Measurements from ENCODE around the gene SFPQ.
A peak's percentile ranks its signal among the peaks of the same experiment; 100 is the strongest.
"Not testable (repeated sequence)": the region's sequence is repeated elsewhere in the genome, so short reads cannot be mapped to it uniquely, and the experiment has no call there.

Gene SFPQ, protein sequence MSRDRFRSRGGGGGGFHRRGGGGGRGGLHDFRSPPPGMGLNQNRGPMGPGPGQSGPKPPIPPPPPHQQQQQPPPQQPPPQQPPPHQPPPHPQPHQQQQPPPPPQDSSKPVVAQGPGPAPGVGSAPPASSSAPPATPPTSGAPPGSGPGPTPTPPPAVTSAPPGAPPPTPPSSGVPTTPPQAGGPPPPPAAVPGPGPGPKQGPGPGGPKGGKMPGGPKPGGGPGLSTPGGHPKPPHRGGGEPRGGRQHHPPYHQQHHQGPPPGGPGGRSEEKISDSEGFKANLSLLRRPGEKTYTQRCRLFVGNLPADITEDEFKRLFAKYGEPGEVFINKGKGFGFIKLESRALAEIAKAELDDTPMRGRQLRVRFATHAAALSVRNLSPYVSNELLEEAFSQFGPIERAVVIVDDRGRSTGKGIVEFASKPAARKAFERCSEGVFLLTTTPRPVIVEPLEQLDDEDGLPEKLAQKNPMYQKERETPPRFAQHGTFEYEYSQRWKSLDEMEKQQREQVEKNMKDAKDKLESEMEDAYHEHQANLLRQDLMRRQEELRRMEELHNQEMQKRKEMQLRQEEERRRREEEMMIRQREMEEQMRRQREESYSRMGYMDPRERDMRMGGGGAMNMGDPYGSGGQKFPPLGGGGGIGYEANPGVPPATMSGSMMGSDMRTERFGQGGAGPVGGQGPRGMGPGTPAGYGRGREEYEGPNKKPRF

DNA sequence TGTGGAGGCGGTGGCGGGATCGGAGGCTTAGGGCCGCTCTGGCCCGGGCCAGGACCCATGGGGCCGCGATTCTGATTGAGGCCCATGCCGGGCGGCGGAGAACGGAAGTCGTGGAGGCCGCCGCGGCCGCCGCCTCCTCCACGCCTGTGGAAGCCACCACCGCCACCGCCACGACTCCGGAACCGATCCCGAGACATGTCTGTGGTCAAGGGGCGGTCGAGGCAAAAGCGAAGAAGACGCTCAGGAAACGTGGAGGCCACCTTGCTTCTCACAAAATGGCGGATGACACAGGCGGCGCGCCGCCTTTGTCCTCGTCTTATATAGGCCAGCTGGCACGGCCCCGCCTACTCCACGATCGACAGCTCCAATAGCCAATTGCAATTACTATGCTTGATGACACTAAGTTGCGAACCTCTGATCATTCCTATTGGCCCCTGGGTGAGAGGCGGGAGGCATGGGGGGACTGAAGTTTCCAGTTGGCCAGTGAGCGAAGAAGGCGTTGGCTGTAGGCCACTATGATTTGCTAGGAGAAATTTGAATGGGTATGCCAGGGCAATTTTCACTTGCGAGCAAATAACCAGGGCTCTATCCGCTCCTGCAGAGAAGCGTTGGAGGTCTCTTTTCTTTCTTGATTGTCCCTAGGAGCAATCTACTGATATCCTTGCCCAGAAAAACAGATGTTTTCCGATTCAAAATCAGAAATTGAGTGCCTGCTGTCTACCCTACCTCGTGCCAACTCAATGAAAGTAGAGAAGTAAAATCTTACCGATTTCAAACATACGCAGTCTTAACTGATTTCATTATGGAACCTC lies at the start of gene SFPQ:
SFPQ (minus strand) TSS at position 293 of the 812 bp plus-strand sequence; CDS start at position 197, 96 bp downstream.
- peaks cover 47% of the 10 kb centered on the region for H3K36me3 ChIP-seq (ENCODE audit: insufficient read depth, low read length)
- H2AFZ ChIP-seq (ENCODE audit: low read length), result peak within 1 kb of the TSS; percentile 49; the same call in 1 of the 2 replicates
- H3K4me2 ChIP-seq (ENCODE audit: low read length), result peak within 1 kb of the TSS; percentile 96
- peaks cover 45% of the 10 kb centered on the region for H3K79me2 ChIP-seq (ENCODE audit: insufficient read depth, low read length)
- peaks cover 37% of the 10 kb centered on the region for H3K4me1 ChIP-seq (ENCODE audit: insufficient read depth, low read length, severe bottlenecking)
- no peaks in the 10 kb centered on the region for H3K9me2 ChIP-seq (ENCODE audit: low read depth, low read length)
- peak within 1 kb of the TSS; percentile 100 for H3K9ac ChIP-seq (ENCODE audit: low read length)
- peaks cover 6% of the 10 kb centered on the region; the same call in 1 of the 2 replicates for H4K20me1 ChIP-seq (ENCODE audit: insufficient read depth, low read length)
- H3K4me3 ChIP-seq (ENCODE audit: low read depth, low read length, poor library complexity, severe bottlenecking), result peak within 1 kb of the TSS; percentile 99
- TF ChIP-seq, protein P1, sequence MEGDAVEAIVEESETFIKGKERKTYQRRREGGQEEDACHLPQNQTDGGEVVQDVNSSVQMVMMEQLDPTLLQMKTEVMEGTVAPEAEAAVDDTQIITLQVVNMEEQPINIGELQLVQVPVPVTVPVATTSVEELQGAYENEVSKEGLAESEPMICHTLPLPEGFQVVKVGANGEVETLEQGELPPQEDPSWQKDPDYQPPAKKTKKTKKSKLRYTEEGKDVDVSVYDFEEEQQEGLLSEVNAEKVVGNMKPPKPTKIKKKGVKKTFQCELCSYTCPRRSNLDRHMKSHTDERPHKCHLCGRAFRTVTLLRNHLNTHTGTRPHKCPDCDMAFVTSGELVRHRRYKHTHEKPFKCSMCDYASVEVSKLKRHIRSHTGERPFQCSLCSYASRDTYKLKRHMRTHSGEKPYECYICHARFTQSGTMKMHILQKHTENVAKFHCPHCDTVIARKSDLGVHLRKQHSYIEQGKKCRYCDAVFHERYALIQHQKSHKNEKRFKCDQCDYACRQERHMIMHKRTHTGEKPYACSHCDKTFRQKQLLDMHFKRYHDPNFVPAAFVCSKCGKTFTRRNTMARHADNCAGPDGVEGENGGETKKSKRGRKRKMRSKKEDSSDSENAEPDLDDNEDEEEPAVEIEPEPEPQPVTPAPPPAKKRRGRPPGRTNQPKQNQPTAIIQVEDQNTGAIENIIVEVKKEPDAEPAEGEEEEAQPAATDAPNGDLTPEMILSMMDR (IDR thresholded peaks at IDR 0.05; ENCODE audit: low read length), result no peak
- no peak for TF ChIP-seq EZH2 (IDR thresholded peaks at IDR 0.05; ENCODE audit: borderline replicate concordance, low read length)
- H3K9me3 ChIP-seq (ENCODE audit: low read length), result no peaks in the 10 kb centered on the region
- H3K27ac ChIP-seq (ENCODE audit: low read depth, low read length, poor library complexity, severe bottlenecking), result peak within 1 kb of the TSS; percentile 80
- no peaks in the 10 kb centered on the region for H3K27me3 ChIP-seq (ENCODE audit: insufficient read depth, low read length)
- H3F3A ChIP-seq (ENCODE audit: insufficient read depth, low read length), result no peaks in the 10 kb centered on the region; the same call in 1 of the 2 replicates

DNA sequence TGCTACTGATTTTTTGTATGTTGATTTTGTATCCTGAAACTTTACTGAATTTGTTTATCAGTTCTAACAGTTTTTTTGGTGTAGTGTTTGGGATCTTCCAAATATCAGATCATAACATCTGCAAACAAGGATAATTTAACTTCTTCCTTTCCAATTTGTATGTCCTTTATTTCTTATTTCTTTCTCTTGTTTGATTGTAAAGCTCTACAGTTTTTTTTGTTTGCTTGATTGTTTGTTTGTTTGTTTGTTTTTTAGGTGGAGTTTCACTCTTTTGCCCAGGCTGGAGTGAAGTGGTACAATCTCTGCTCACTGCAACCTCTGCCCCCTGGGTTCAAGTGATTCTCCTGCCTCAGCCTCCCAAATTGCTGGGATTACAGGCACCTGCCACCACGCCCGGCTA lies 43.8 kb upstream of the SFPQ start:
- not testable (repeated sequence) for H3K9me3 ChIP-seq (ENCODE audit: low read length); H2AFZ ChIP-seq (ENCODE audit: low read length); H3K79me2 ChIP-seq (ENCODE audit: insufficient read depth, low read length); H3K4me1 ChIP-seq (ENCODE audit: insufficient read depth, low read length, severe bottlenecking); H3K4me3 ChIP-seq (ENCODE audit: low read depth, low read length, poor library complexity, severe bottlenecking); H3K9me2 ChIP-seq (ENCODE audit: low read depth, low read length); H3K9ac ChIP-seq (ENCODE audit: low read length); H3K27me3 ChIP-seq (ENCODE audit: insufficient read depth, low read length); H4K20me1 ChIP-seq (ENCODE audit: insufficient read depth, low read length); H3K27ac ChIP-seq (ENCODE audit: low read depth, low read length, poor library complexity, severe bottlenecking); H3K36me3 ChIP-seq (ENCODE audit: insufficient read depth, low read length); H3F3A ChIP-seq (ENCODE audit: insufficient read depth, low read length); H3K4me2 ChIP-seq (ENCODE audit: low read length)

DNA sequence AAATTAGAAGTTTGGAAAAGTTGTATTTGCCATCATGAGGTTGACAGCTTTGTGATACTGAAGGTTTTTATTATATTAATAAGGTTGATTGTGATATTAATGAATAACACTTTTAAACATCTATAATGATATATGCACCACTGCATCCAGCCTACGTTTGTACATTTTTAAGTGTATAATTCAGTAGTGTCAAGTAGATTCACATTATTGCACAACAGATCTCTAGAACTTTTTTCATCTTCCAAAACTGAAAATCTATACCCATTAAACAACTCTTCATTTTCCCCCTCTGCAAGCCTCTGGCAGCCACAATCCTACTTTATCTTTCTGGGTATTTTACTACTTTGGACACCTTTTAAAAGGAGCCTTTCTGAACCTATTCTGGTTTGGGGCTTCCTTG lies 38.3 kb upstream of the SFPQ start:
- Histone ChIP-seq H3K27ac (ENCODE audit: low read depth, low read length, poor library complexity, severe bottlenecking) (no peak overlapping the region), H3K27me3 (ENCODE audit: insufficient read depth, low read length) (peaks cover 4% of the 10 kb centered on the region; the same call in 1 of the 2 replicates), H4K20me1 (ENCODE audit: insufficient read depth, low read length) (no peaks in the 10 kb centered on the region), H3F3A (ENCODE audit: insufficient read depth, low read length) (no peaks in the 10 kb centered on the region), H3K36me3 (ENCODE audit: insufficient read depth, low read length) (no peaks in the 10 kb centered on the region), H3K9me3 (ENCODE audit: low read length) (no peaks in the 10 kb centered on the region), H3K9me2 (ENCODE audit: low read depth, low read length) (no peaks in the 10 kb centered on the region), H3K4me2 (ENCODE audit: low read length) (no peak overlapping the region), H3K4me1 (ENCODE audit: insufficient read depth, low read length, severe bottlenecking) (no peaks in the 10 kb centered on the region), H3K79me2 (ENCODE audit: insufficient read depth, low read length) (no peaks in the 10 kb centered on the region), H2AFZ (ENCODE audit: low read length) (no peak overlapping the region), H3K4me3 (ENCODE audit: low read depth, low read length, poor library complexity, severe bottlenecking) (no peak overlapping the region), H3K9ac (ENCODE audit: low read length) (no peak overlapping the region)
- TF ChIP-seq, protein P1 (IDR thresholded peaks at IDR 0.05; ENCODE audit: low read length), result no peak
- no peak for TF ChIP-seq EZH2 (IDR thresholded peaks at IDR 0.05; ENCODE audit: borderline replicate concordance, low read length)
